BE2C (cell line): ENCODE data around the gene TRIP4.

Experiments used
- DNase-seq: peaks from one replicate; pipeline ENCODE4 v3.0.0-alpha.2; 2020
- H3K27me3 ChIP-seq: fragments of 250-450 bp; sonication (Bioruptor Pico); 2 replicates; pipeline ENCODE4 v1.5.1; 2020; ENCODE audit warnings: mild to moderate bottlenecking
- H3K36me3 ChIP-seq: fragments of 250-450 bp; sonication (Bioruptor Pico); 2 replicates; pipeline ENCODE4 v1.5.1; 2020; ENCODE audit warnings: mild to moderate bottlenecking
- H3K4me1 ChIP-seq: fragments of 250-450 bp; sonication (Bioruptor Pico); 2 replicates; pipeline ENCODE4 v1.5.1; 2020
- H3K4me3 ChIP-seq: 2 replicates; pipeline ENCODE4 v1.5.1; 2011; ENCODE audit warnings: low read depth, low read length
- H3K9me3 ChIP-seq: fragments of 250-450 bp; sonication (Bioruptor Pico); 2 replicates; pipeline ENCODE4 v1.5.1; 2020
- TF ChIP-seq, protein P1 (sequence below): IDR thresholded peaks from 2 replicates; pipeline ENCODE4 v1.5.1; 2012; ENCODE audit warnings: mild to moderate bottlenecking, low read depth, low read length

The TRIP4 gene

DNA sequence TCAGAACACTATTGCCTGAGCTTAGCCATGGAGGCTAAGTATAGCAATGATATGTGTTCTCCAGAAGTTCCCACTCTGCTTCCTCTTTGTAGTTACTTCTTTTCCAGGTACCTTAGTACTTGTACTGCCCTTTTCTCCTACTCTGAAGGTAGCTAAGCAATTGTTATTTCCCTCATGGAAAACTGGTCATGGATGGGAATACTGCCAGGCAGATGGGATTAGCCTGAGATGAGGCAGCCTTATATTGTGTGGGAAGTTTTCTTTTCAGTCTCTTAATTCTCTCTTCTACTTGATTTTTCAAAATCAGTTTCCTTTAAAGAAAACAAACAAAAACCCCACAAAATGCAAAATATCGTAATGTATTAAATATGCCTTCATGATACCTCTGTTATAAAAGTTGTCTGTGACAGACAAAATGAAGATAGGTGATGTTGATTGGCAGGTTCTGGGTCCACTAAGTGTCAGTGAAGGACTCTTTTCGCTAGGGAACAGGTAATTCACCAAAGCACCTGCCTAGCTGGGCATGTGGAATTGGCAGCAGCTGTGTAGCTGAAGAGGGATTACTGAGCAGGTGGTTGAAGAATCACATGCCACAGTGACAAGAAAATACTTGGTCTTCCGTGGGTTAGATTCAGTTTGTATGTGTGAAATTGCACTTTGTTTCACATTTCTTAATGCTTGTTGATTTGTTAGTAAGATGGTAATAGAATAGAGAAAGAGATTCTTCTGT, 76.8 kb downstream of the TRIP4 start:
- TF ChIP-seq, protein P1, sequence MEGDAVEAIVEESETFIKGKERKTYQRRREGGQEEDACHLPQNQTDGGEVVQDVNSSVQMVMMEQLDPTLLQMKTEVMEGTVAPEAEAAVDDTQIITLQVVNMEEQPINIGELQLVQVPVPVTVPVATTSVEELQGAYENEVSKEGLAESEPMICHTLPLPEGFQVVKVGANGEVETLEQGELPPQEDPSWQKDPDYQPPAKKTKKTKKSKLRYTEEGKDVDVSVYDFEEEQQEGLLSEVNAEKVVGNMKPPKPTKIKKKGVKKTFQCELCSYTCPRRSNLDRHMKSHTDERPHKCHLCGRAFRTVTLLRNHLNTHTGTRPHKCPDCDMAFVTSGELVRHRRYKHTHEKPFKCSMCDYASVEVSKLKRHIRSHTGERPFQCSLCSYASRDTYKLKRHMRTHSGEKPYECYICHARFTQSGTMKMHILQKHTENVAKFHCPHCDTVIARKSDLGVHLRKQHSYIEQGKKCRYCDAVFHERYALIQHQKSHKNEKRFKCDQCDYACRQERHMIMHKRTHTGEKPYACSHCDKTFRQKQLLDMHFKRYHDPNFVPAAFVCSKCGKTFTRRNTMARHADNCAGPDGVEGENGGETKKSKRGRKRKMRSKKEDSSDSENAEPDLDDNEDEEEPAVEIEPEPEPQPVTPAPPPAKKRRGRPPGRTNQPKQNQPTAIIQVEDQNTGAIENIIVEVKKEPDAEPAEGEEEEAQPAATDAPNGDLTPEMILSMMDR, result no peak
- Histone ChIP-seq H3K36me3 (peaks cover 2% of the 10 kb centered on the region; the same call in 1 of the 2 replicates), H3K4me3 (no peak overlapping the region), H3K9me3 (no peaks in the 10 kb centered on the region), H3K4me1 (no peaks in the 10 kb centered on the region; the same call in 1 of the 2 replicates), H3K27me3 (no peaks in the 10 kb centered on the region)
- DNase-seq, result no peak

DNA sequence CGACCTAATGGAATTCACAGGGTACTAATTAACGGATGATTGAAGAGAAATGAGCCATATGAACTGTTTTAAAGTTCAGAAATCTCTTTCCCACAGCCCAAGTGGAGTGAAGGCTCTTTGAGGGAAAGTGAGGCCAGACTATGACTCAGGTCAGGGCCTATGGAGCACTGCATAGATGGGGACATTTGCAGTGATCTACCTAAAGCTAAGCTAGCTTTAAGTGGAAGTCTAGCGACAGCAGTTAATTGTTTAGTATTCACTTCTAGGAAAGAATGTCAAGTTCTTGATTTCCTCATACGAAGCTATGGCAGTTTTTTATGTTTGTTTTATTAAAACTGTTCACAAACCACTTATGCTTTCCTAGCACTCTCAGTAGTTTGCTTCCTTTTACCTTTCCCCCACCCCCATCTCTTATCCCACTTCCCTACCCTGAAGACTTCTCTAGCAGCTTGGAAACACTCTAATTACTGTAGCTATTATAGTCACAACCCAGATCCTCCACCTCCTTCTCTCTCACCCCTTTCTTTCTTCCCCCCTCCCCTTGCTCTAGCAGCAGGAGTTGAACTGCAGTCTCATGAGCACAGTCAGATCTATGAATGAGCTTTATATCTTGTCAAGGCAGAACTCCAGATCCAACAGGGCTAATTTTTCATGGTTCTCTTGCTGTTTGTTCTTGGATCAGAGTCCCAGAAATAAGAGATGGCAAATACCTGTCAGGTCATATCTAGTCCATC, 78.9 kb downstream of the TRIP4 start:
- Histone ChIP-seq H3K27me3 (no peaks in the 10 kb centered on the region), H3K9me3 (no peaks in the 10 kb centered on the region), H3K36me3 (peaks cover 2% of the 10 kb centered on the region; the same call in 1 of the 2 replicates), H3K4me3 (no peak overlapping the region), H3K4me1 (no peaks in the 10 kb centered on the region)
- TF ChIP-seq, protein P1, result no peak
- no peak for DNase-seq

DNA sequence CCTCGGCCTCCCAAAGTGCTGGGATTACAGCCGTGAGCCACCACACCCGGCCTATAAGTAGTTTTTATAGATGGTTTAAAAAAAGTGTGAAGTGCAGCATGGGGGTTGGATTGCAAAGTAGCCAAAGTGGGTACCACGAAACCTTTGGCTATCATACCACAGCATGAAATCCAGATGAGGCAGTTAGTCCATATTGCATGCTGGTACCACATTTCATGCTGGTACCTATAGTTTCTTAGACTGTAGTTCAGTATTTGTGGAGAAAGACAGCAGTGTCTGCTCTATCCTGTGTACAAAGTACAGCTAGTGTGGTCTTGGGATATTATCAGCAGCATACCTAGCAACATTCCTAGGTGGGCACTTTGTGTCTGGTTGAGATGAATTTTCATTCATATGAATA, 84.5 kb downstream of the TRIP4 start:
- Histone ChIP-seq H3K4me3 (no peak overlapping the region), H3K36me3 (no peaks in the 10 kb centered on the region; the same call in none of the 2 replicates), H3K4me1 (no peaks in the 10 kb centered on the region), H3K27me3 (no peaks in the 10 kb centered on the region), H3K9me3 (no peaks in the 10 kb centered on the region)
- TF ChIP-seq, protein P1, result no peak
- no peak for DNase-seq

DNA sequence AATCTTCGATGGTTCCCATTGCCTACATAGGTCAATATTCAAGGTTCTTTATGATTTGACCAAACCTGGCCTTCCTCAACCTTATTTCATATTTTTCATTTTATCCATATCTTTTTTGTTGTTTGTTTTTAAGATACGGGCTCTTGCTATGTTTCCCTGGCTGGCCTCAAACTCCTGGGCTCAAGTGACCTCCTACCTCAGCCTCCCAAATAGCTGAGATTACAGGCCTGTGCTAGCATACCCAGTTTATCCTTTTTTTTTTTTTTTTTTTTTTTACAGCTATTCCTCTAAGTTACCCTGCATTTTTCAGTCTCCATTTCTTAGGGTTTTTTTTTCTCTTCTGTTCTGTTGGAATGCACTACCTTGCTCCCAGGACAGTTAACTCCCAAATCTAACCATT, 87.2 kb downstream of the TRIP4 start:
- Histone ChIP-seq H3K4me3 (no peak overlapping the region), H3K4me1 (no peaks in the 10 kb centered on the region), H3K27me3 (no peaks in the 10 kb centered on the region), H3K36me3 (peaks cover 3% of the 10 kb centered on the region; the same call in 1 of the 2 replicates), H3K9me3 (no peaks in the 10 kb centered on the region)
- DNase-seq, result no peak
- TF ChIP-seq, protein P1, result no peak

DNA sequence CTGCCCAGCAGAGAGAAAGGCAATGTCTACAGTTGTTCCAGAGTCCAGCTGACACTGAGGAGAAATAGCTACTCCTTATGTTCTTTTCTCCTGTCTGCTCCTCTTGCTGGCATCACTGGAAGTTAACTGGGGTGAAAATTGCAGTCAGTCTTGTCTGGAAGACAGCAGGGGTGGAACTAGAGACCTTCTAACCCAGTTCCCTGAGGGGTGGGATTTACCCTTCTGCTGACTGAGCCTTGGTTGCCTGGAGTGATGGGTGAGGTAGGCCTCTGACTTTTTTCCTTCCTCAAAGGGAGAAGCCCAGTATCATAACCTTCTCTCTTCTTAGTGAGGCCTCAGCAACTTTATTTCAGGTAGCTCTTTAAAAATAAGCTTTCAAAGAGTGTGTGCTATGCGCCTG, 88.9 kb downstream of the TRIP4 start:
- TF ChIP-seq, protein P1, result no peak
- H3K9me3 ChIP-seq, result no peaks in the 10 kb centered on the region
- H3K4me3 ChIP-seq, result no peak overlapping the region
- DNase-seq, result no peak
- H3K27me3 ChIP-seq, result no peaks in the 10 kb centered on the region
- H3K4me1 ChIP-seq, result no peaks in the 10 kb centered on the region
- H3K36me3 ChIP-seq, result peaks cover 6% of the 10 kb centered on the region; the same call in 1 of the 2 replicates

DNA sequence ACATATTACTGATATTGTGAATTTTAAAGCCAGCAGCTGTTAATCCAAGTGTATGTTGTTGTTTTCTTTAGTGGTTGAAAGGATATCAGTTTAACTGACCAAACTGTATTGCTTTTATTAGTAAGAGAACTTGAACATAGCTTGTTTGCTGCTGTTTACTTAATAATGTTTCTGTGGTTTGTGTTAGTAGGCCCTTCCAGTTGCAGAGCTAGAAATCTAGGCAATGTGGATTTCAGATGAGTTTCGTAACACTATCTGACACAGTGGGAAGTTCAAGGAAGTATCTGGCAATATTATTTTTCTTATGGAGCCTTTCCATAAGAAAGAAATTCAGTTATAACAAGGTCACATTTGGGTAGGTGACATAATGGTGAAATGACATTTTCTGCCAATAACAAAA, 91.2 kb downstream of the TRIP4 start:
- no peak for DNase-seq
- H3K27me3 ChIP-seq, result no peaks in the 10 kb centered on the region
- TF ChIP-seq, protein P1, result no peak
- H3K4me1 ChIP-seq, result no peaks in the 10 kb centered on the region
- no peak overlapping the region for H3K4me3 ChIP-seq
- H3K9me3 ChIP-seq, result no peaks in the 10 kb centered on the region
- H3K36me3 ChIP-seq, result 0 out of 2 replicates have a peak, but pooled peaks cover 8% of the 10 kb centered on the region
